Measurements from ENCODE around the gene TMEM59L.

DNA sequence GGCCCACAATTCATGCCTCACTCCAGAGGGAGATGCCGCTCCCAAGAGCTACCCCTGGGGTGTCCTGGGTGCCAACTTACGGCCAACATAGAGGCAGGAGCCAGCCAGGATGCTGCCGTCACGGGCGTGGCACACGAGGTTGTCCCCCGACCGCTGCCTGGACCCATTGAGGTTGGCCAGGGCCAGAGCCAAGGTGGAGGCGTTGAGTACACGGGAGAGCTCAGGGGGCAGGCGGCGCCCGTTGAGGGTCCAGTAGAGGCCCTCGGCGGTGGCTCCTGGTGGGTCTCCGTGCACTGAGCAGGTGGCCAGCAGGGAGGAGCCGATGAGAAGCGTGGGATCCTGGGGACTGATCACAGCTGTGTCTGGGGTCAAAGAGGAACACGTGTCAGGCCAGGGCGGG is 13.2 kb upstream of the TMEM59L start:
- TF ChIP-seq CTCF (IDR thresholded peaks at IDR 0.05) (no peak), POLR2A (IDR thresholded peaks at IDR 0.05) (no peak), POLR2AphosphoS5 (IDR thresholded peaks at IDR 0.05) (no peak), EP300 (IDR thresholded peaks at IDR 0.05) (no peak)
